HG02970 (cell line): ENCODE results near the gene TEAD1.
"Not testable (repeated sequence)": the region's sequence is repeated elsewhere in the genome, so short reads cannot be mapped to it uniquely, and the experiment has no call there.

Experiments used
- ATAC-seq: cut with Tn5 transposase; IDR thresholded peaks from one replicate; pipeline ENCODE4 v1.9.1; 2021; ENCODE audit warnings: mild to moderate bottlenecking, moderate library complexity, moderate number of reproducible peaks; ENCODE audit not compliant: unreplicated experiment, low FRiP score

TEAD1 gene

GRCh38 chr11:12853652-12854296 lies 179.6 kb downstream of the TEAD1 start:
- no peak for ATAC-seq

GRCh38 chr11:12854297-12854661 lies 180.1 kb downstream of the TEAD1 start:
- no peak for ATAC-seq

- ATAC-seq: no peak
Observed at GRCh38 chr11:12854829-12855228, 180.6 kb downstream of the TEAD1 start.

GRCh38 chr11:12856338-12856737 lies 182.1 kb downstream of the TEAD1 start:
- ATAC-seq: no peak

GRCh38 chr11:12857572-12857971 lies 183.4 kb downstream of the TEAD1 start:
- no peak for ATAC-seq

GRCh38 chr11:12859872-12860657 lies 185.8 kb downstream of the TEAD1 start:
- ATAC-seq: no peak

- no peak for ATAC-seq
Observed at GRCh38 chr11:12860827-12861226, 186.6 kb downstream of the TEAD1 start.

- no peak for ATAC-seq
Observed at GRCh38 chr11:12862696-12863469, 188.7 kb downstream of the TEAD1 start.

- no peak for ATAC-seq
Observed at GRCh38 chr11:12863605-12864121, 189.4 kb downstream of the TEAD1 start.

- no peak for ATAC-seq
Observed at GRCh38 chr11:12864316-12865156, 190.3 kb downstream of the TEAD1 start.

GRCh38 chr11:12865863-12866595 lies 191.8 kb downstream of the TEAD1 start:
- no peak for ATAC-seq

- no peak for ATAC-seq
Observed at GRCh38 chr11:12867531-12867930, 193.3 kb downstream of the TEAD1 start.

GRCh38 chr11:12868315-12869073 lies 194.3 kb downstream of the TEAD1 start:
- no peak for ATAC-seq

- no peak for ATAC-seq
Observed at GRCh38 chr11:12871241-12871640, 197.0 kb downstream of the TEAD1 start.

- no peak for ATAC-seq
Observed at GRCh38 chr11:12871788-12872321, 197.6 kb downstream of the TEAD1 start.

GRCh38 chr11:12876340-12876739 lies 202.1 kb downstream of the TEAD1 start:
- no peak for ATAC-seq

- no peak for ATAC-seq
Observed at GRCh38 chr11:12876988-12877387, 202.8 kb downstream of the TEAD1 start.

GRCh38 chr11:12877508-12877907 lies 203.3 kb downstream of the TEAD1 start:
- ATAC-seq: not testable (repeated sequence)

- ATAC-seq: no peak
Observed at GRCh38 chr11:12880327-12880726, 206.1 kb downstream of the TEAD1 start.
